ENCODE measurements around the gene NETO2. TPM values are rescaled to one million over a fixed set of nuclear protein-coding genes. Genes with fewer than 3 reads are reported as not detected.
A peak's percentile ranks its signal among the peaks of the same experiment; 100 is the strongest.

The NETO2 gene
- total RNA-seq, 5 donors from 2014 or later (not counting 1 experiment from before 2014, with no cell fraction given) = 1.4 to 4.1 (median 2.1) TPM

DNA sequence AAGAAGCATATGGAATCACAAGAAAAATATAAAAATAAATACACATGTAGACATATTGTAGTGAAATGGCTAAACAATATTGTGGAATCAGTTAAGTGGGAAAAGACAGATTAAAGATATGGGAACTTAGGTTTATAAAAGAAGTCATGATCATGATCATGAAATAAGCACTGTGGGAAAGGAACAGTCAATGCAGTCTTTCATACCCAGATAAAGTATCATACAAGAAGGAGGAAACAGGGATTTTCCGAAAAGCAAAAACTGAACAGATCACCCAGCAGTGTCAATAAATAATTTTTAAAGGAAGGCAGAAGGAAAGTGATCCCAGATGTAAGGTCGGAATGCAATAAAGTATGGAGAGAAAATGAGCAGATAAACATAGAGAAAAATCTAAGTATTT is 71.6 kb downstream of the NETO2 start:
- Mint-ChIP-seq H3K27me3 (peaks cover 1 to 3% of the 10 kb centered on the region in 2 donors), H3K36me3 (no peaks in the 10 kb centered on the region), H3K9me3 (peaks cover 0 to 6% (median 0%) of the 10 kb centered on the region in 3 donors), H3K27ac (no peak overlapping the region), H3K4me3 (no peak overlapping the region), H3K4me1 (peaks cover 4 to 8% (median 7%) of the 10 kb centered on the region in 3 donors)
- ChIA-PET POLR2A (no interaction called here), CTCF (no interaction called here)
- Histone ChIP-seq H3K4me1 (ENCODE audit: control insufficient read depth in 1 of 2, extremely low read depth in 1 of 2, insufficient read depth in 2 of 2, low read length in 2 of 2) (no peaks in the 10 kb centered on the region), H3K4me3 (ENCODE audit: control insufficient read depth in 1 of 2, extremely low read depth in 1 of 2, low read length in 1 of 2) (no peak overlapping the region), H3K27ac (ENCODE audit: low read length) (no peak overlapping the region), H3K9me3 (no peaks in the 10 kb centered on the region), H3K27me3 (replicated peaks in 1 of 2; ENCODE audit: control insufficient read depth in 2 of 2, extremely low read depth in 1 of 2, insufficient read depth in 2 of 2, low read length in 1 of 2) (peaks cover 0 to 4% of the 10 kb centered on the region in 2 experiments), H3K36me3 (ENCODE audit: control insufficient read depth in 2 of 2, extremely low read depth in 1 of 2, insufficient read depth in 1 of 2, low read length in 1 of 2) (no peaks in the 10 kb centered on the region)
- DNase-seq (no peak), ATAC-seq (replicated peaks in 1 of 4) (no peak)
- WGBS (ENCODE audit: insufficient coverage) = no CpG with 5 or more reads among the region's 2 CpGs

DNA sequence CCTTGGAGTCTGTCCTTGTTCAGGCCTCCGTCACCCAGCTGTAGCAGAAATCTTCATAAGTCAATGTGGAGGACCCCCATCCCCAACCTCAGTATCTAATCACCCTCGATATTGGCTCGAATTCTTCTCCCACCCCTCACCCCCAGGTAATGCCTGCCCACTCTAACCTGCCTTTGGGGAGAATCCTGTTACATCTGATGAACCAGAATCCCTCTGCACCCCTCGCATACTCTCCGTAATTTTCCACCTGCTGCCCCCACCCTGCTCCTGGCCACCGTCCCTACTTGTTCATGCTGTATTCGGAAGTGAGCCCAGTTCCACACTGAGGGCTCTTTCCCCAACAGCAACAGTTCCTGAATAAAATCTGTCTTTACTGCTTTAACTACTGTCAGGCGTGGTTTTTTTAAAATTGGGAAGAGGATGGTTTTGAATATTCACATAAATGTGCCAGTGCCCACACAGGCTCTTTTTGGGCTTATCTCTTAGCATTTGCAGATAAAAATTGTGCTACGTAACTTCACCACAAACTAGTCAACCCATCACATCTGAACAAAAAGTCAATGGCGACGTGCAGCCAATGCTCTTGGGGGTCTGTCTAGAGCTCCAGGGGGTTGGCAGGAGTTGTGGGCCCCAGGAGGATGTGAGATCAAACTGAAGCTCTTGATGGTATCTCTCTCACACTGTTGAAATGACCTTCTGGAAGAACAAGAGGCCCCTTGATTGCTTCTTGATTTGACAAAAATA is 73.7 kb downstream of the NETO2 start:
- 88% methylated on average over 7 of the region's 11 CpGs for WGBS (ENCODE audit: insufficient coverage)
- H3K4me1 Mint-ChIP-seq = peaks cover 4 to 8% (median 7%) of the 10 kb centered on the region in 3 donors
- H3K4me3 Mint-ChIP-seq = no peak overlapping the region
- peaks cover 1 to 3% of the 10 kb centered on the region in 2 donors for H3K27me3 Mint-ChIP-seq
- no peaks in the 10 kb centered on the region for H3K36me3 Mint-ChIP-seq
- Histone ChIP-seq H3K4me3 (ENCODE audit: control insufficient read depth in 1 of 2, extremely low read depth in 1 of 2, low read length in 1 of 2) (no peak overlapping the region), H3K4me1 (ENCODE audit: control insufficient read depth in 1 of 2, extremely low read depth in 1 of 2, insufficient read depth in 2 of 2, low read length in 2 of 2) (no peaks in the 10 kb centered on the region), H3K9me3 (no peaks in the 10 kb centered on the region), H3K27me3 (replicated peaks in 1 of 2; ENCODE audit: control insufficient read depth in 2 of 2, extremely low read depth in 1 of 2, insufficient read depth in 2 of 2, low read length in 1 of 2) (peaks cover 0 to 4% of the 10 kb centered on the region in 2 experiments), H3K27ac (ENCODE audit: low read length) (no peak overlapping the region), H3K36me3 (ENCODE audit: control insufficient read depth in 2 of 2, extremely low read depth in 1 of 2, insufficient read depth in 1 of 2, low read length in 1 of 2) (no peaks in the 10 kb centered on the region)
- ChIA-PET POLR2A (no interaction called here), CTCF (interaction anchor here in 1 of 2 donors (0.5 kb wide), 1 partner anchor 120 kb away, joined by 3 read pairs; no protein-coding TSS in a partner anchor)
- DNase-seq (no peak), ATAC-seq (replicated peaks in 1 of 4) (no peak)
- H3K27ac Mint-ChIP-seq = no peak overlapping the region
- peaks cover 0 to 6% (median 0%) of the 10 kb centered on the region in 3 donors for H3K9me3 Mint-ChIP-seq

DNA sequence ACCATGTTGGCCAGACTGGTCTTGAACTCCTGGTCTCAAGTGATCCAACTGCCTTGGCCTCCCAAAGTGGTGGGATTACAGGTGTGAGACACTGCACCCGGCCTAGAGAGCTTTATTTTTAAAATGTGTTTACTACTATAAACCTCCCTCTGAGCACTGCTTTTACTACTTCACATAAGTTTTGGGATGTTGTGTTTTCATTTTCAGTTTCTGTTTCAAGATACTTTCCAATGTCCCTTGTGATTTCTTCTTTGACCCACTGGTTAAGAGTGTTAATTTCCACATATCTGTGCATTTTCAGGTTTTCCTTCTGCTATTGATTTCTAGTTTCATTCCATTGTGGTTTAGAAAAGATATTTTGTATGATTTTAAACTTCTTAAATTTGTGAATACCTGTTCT is 74.4 kb downstream of the NETO2 start:
- no peaks in the 10 kb centered on the region for H3K36me3 Mint-ChIP-seq
- CTCF ChIA-PET = interaction anchor here in 1 of 2 donors (0.7 kb wide), 1 partner anchor 329 kb away, joined by 4 read pairs; no protein-coding TSS in a partner anchor

DNA sequence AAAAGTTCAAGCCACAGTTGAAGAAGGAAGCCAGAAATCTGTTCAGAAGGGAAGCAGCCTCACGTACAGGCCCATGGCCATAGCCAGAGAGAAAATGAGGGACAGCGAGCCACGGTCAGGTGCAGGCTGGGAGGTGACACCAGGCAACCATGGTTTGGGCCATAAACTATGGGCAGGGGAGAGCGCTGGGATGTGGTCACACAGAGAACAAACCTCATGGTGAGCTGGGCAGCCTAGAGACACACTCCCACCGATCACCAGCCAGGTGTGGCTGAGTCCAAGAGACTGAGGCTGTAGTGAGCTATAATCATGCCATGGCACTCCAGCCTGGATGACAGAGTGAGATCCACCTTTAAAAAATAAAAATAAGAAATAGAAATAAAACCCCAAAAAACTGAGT is 76.5 kb downstream of the NETO2 start:
- Mint-ChIP-seq H3K27me3 (peaks cover 1 to 2% of the 10 kb centered on the region in 2 donors), H3K4me1 (peaks cover 4 to 8% (median 7%) of the 10 kb centered on the region in 3 donors), H3K9me3 (peaks cover 4 to 6% (median 4%) of the 10 kb centered on the region in 3 donors), H3K4me3 (no peak overlapping the region), H3K36me3 (no peaks in the 10 kb centered on the region), H3K27ac (no peak overlapping the region)
- ChIA-PET CTCF (no interaction called here), POLR2A (no interaction called here)
- DNase-seq (no peak), ATAC-seq (replicated peaks in 1 of 4) (no peak)
- WGBS (ENCODE audit: insufficient coverage) = 96% methylated on average over 4 of the region's 5 CpGs
- Histone ChIP-seq H3K36me3 (ENCODE audit: control insufficient read depth in 2 of 2, extremely low read depth in 1 of 2, insufficient read depth in 1 of 2, low read length in 1 of 2) (no peaks in the 10 kb centered on the region), H3K27ac (ENCODE audit: low read length) (no peak overlapping the region), H3K4me1 (ENCODE audit: control insufficient read depth in 1 of 2, extremely low read depth in 1 of 2, insufficient read depth in 2 of 2, low read length in 2 of 2) (no peaks in the 10 kb centered on the region), H3K9me3 (no peaks in the 10 kb centered on the region), H3K27me3 (replicated peaks in 1 of 2; ENCODE audit: control insufficient read depth in 2 of 2, extremely low read depth in 1 of 2, insufficient read depth in 2 of 2, low read length in 1 of 2) (peaks cover 0 to 4% of the 10 kb centered on the region in 2 experiments), H3K4me3 (ENCODE audit: control insufficient read depth in 1 of 2, extremely low read depth in 1 of 2, low read length in 1 of 2) (no peak overlapping the region)

More for the DNA sequence above, 74.4 kb downstream of the NETO2 start:
- Histone ChIP-seq H3K4me1 (ENCODE audit: control insufficient read depth in 1 of 2, extremely low read depth in 1 of 2, insufficient read depth in 2 of 2, low read length in 2 of 2) (no peaks in the 10 kb centered on the region), H3K9me3 (no peaks in the 10 kb centered on the region), H3K27me3 (replicated peaks in 1 of 2; ENCODE audit: control insufficient read depth in 2 of 2, extremely low read depth in 1 of 2, insufficient read depth in 2 of 2, low read length in 1 of 2) (peaks cover 0 to 4% of the 10 kb centered on the region in 2 experiments), H3K36me3 (ENCODE audit: control insufficient read depth in 2 of 2, extremely low read depth in 1 of 2, insufficient read depth in 1 of 2, low read length in 1 of 2) (no peaks in the 10 kb centered on the region), H3K27ac (ENCODE audit: low read length) (no peak overlapping the region), H3K4me3 (ENCODE audit: control insufficient read depth in 1 of 2, extremely low read depth in 1 of 2, low read length in 1 of 2) (no peak overlapping the region)
- no peak overlapping the region for H3K4me3 Mint-ChIP-seq
- no peak for DNase-seq
- H3K27ac Mint-ChIP-seq = peak overlapping the region in 1 of 2 donors; percentile 8
- peaks cover 1 to 3% of the 10 kb centered on the region in 2 donors for H3K27me3 Mint-ChIP-seq
- no peak for ATAC-seq (replicated peaks in 1 of 4)
- H3K4me1 Mint-ChIP-seq = peaks cover 4 to 8% (median 7%) of the 10 kb centered on the region in 3 donors
- WGBS (ENCODE audit: insufficient coverage) = no CpG with 5 or more reads among the region's 1 CpG
- POLR2A ChIA-PET = no interaction called here
- peaks cover 0 to 6% (median 0%) of the 10 kb centered on the region in 3 donors for H3K9me3 Mint-ChIP-seq

DNA sequence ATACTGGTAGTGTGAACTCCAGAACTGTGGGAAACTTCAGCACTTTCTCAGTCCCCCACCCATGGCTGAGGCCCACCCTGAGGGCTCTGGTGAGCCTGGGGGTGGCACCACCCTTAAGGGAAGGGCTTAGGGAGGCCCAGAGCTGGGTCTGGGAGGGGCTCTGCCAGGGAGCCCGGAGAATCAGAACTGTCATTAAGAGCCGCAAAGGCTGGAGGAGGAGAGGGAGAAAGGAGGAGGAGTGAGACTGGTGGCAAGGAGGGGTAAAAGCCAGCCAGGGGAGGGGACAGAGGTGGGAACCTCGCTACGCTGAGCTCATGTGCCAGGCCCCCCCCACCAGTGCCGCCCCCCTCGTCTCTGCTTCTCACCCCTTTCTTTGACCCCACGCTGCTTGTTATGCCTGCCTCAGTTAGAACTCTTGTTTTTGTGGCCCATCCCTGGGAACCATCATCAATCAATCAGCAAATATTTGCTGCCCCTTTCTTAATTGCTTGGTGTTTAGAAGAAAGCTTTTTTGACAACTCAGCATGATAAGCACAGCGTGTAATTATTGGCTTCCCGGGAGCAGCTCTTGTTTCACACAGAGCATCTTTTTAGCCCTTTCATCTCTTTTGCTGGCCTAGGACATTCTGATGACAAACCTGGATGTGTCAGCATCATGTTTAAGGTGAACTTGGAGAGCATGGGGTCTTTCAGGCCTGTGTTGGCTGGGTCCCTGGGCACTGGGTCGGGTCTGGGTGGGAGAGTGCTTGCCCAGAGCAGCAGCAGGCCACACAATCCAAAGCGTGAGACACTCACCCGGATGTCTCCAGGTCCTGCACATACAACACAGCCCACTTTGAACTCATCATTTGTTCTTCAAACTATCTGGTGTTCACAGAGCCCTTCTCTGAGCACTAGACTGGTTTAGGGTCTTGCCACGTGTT is 77.7 kb downstream of the NETO2 start:
- WGBS (ENCODE audit: insufficient coverage) = 95% methylated on average over 4 of the region's 13 CpGs

DNA sequence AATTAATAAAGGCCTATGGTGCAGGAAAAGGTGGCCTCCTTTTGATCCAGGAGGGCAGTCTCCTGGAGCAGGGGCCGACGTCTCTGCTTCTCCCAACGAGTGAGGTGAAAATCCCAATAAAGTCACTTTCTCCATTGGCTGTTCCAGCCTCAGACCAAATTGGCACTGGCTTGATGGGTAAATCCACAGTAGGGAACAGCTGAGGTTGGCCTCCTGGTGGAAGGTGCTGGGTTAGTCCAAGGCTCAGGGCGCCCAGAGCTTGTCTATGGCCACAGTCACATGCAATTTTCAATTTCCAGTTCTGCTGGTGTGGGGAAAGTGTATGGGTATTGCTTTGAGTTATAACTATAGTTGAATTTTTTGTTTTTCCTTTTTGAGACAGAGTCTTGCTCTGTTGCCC is 79.0 kb downstream of the NETO2 start:
- ChIA-PET CTCF (no interaction called here), POLR2A (no interaction called here)
- Mint-ChIP-seq H3K27ac (no peak overlapping the region), H3K36me3 (no peaks in the 10 kb centered on the region), H3K9me3 (peaks cover 0 to 6% (median 4%) of the 10 kb centered on the region in 3 donors), H3K27me3 (no peaks in the 10 kb centered on the region), H3K4me3 (no peak overlapping the region), H3K4me1 (peaks cover 4 to 6% (median 5%) of the 10 kb centered on the region in 3 donors)
- Histone ChIP-seq H3K27me3 (replicated peaks in 1 of 2; ENCODE audit: control insufficient read depth in 2 of 2, extremely low read depth in 1 of 2, insufficient read depth in 2 of 2, low read length in 1 of 2) (peaks cover 0 to 9% of the 10 kb centered on the region in 2 experiments), H3K36me3 (ENCODE audit: control insufficient read depth in 2 of 2, extremely low read depth in 1 of 2, insufficient read depth in 1 of 2, low read length in 1 of 2) (no peaks in the 10 kb centered on the region), H3K4me1 (ENCODE audit: control insufficient read depth in 1 of 2, extremely low read depth in 1 of 2, insufficient read depth in 2 of 2, low read length in 2 of 2) (no peaks in the 10 kb centered on the region), H3K4me3 (ENCODE audit: control insufficient read depth in 1 of 2, extremely low read depth in 1 of 2, low read length in 1 of 2) (no peak overlapping the region), H3K9me3 (no peaks in the 10 kb centered on the region), H3K27ac (ENCODE audit: low read length) (no peak overlapping the region)
- no CpG with 5 or more reads among the region's 4 CpGs for WGBS (ENCODE audit: insufficient coverage)
- DNase-seq (no peak), ATAC-seq (replicated peaks in 1 of 4) (no peak)

More for the DNA sequence above, 77.7 kb downstream of the NETO2 start:
- Mint-ChIP-seq H3K4me1 (peaks cover 4 to 8% (median 7%) of the 10 kb centered on the region in 3 donors), H3K27ac (no peak overlapping the region), H3K36me3 (no peaks in the 10 kb centered on the region), H3K9me3 (peaks cover 0 to 6% (median 4%) of the 10 kb centered on the region in 3 donors), H3K4me3 (no peak overlapping the region), H3K27me3 (no peaks in the 10 kb centered on the region)
- H3K9me3 ChIP-seq = no peaks in the 10 kb centered on the region
- ATAC-seq (replicated peaks in 1 of 4) (no peak), DNase-seq (no peak)
- H3K4me3 ChIP-seq (ENCODE audit: control insufficient read depth in 1 of 2, extremely low read depth in 1 of 2, low read length in 1 of 2) = no peak overlapping the region
- H3K36me3 ChIP-seq (ENCODE audit: control insufficient read depth in 2 of 2, extremely low read depth in 1 of 2, insufficient read depth in 1 of 2, low read length in 1 of 2) = no peaks in the 10 kb centered on the region
- H3K27me3 ChIP-seq (replicated peaks in 1 of 2; ENCODE audit: control insufficient read depth in 2 of 2, extremely low read depth in 1 of 2, insufficient read depth in 2 of 2, low read length in 1 of 2) = peaks cover 0 to 5% of the 10 kb centered on the region in 2 experiments
- H3K27ac ChIP-seq (ENCODE audit: low read length) = no peak overlapping the region
- no peaks in the 10 kb centered on the region for H3K4me1 ChIP-seq (ENCODE audit: control insufficient read depth in 1 of 2, extremely low read depth in 1 of 2, insufficient read depth in 2 of 2, low read length in 2 of 2)
- POLR2A ChIA-PET = no interaction called here
- CTCF ChIA-PET = interaction anchor here in 1 of 2 donors (0.5 kb wide), 1 partner anchor 14 kb away, joined by 3 read pairs; no protein-coding TSS in a partner anchor

Data from T-cell (primary cell).